SK-N-SH (cell line): ENCODE measurements around the gene PARVB. TPM values are rescaled to one million over a fixed set of nuclear protein-coding genes. Genes with fewer than 3 reads are reported as not detected.

Source experiments
- CTCF ChIA-PET: fragments of 300-600, 350-600 bp; formaldehyde crosslinking; extraction: SDS; loops from one replicate; lab custom pipeline; 2021; lab: Yijun Ruan, JAX
- POLR2A ChIA-PET: fragments of 350-600 bp; sonication (Branson Sonifier 250); formaldehyde crosslinking; extraction: SDS; loops from one replicate; lab custom pipeline; 2020; ENCODE audit warnings: antibody characterized with exemption, inconsistent platforms; lab: Yijun Ruan, JAX
- DNase-seq: peaks from one replicate; pipeline ENCODE4 v3.0.0; 2012
- H2AFZ ChIP-seq: fragments of 200-600 bp; sonication (generic); 2 replicates; pipeline ENCODE4 v1.8.1; 2016; ENCODE audit warnings: antibody characterized with exemption, mild to moderate bottlenecking, low read depth
- H3F3A ChIP-seq: fragments of 200-600 bp; sonication (generic); replicated peaks from 2 replicates; pipeline ENCODE3; 2016; ENCODE audit warnings: antibody characterized with exemption, mild to moderate bottlenecking; ENCODE audit not compliant: insufficient read depth
- H3K27ac ChIP-seq, 2 experiments: fragments of 200-500 bp in 1 of 2; fragments of 200-600 bp in 1 of 2; sonication (Bioruptor generic) in 1 of 2; sonication (generic), shearing (Covaris generic) in 1 of 2; 2 replicates each; pipeline versions ENCODE4 v1.5.1 to v1.6.1; 2014 to 2016; ENCODE audit warnings: low read depth in 2 of 2, inconsistent platforms in 1 of 2, low read length in 1 of 2, mild to moderate bottlenecking in 1 of 2, mixed read lengths in 1 of 2
- H3K27me3 ChIP-seq: fragments of 200-600 bp; sonication (generic), shearing (Covaris generic); 2 replicates; pipeline ENCODE4 v1.6.1; 2016; ENCODE audit warnings: mixed run types; ENCODE audit not compliant: insufficient read depth
- H3K36me3 ChIP-seq, 2 experiments: fragments of 200-500 bp in 1 of 2; fragments of 200-600 bp in 1 of 2; sonication (Bioruptor generic) in 1 of 2; sonication (generic) in 1 of 2; replicated peaks in 1 of 2; 2 replicates each; pipeline versions ENCODE3 to v1.5.1; 2014 to 2016; ENCODE audit warnings: low read length in 1 of 2, mild to moderate bottlenecking in 1 of 2; ENCODE audit not compliant: insufficient read depth in 2 of 2, control insufficient read depth in 1 of 2
- H3K4me1 ChIP-seq, 2 experiments: fragments of 200-500 bp in 1 of 2; fragments of 200-600 bp in 1 of 2; sonication (Bioruptor generic) in 1 of 2; sonication (generic), shearing (Covaris generic) in 1 of 2; 2 replicates each; pipeline versions ENCODE4 v1.5.1 to v1.6.1; 2014 to 2016; ENCODE audit warnings: low read depth in 1 of 2, low read length in 1 of 2, mixed run types in 1 of 2; ENCODE audit not compliant: insufficient read depth in 2 of 2, control insufficient read depth in 1 of 2
- H3K4me2 ChIP-seq: fragments of 200-600 bp; sonication (generic), shearing (Covaris generic); 2 replicates; pipeline ENCODE4 v1.6.1; 2017; ENCODE audit warnings: mixed run types
- H3K4me3 ChIP-seq, 2 experiments: fragments of 200-500 bp in 1 of 2; fragments of 200-600 bp in 1 of 2; sonication (Bioruptor generic) in 1 of 2; sonication (generic), shearing (Covaris generic) in 1 of 2; 2 replicates each; pipeline versions ENCODE4 v1.5.1 to v1.8.1; 2014 to 2016; ENCODE audit warnings: low read depth in 2 of 2, inconsistent platforms in 1 of 2, low read length in 1 of 2, mild to moderate bottlenecking in 1 of 2, mixed read lengths in 1 of 2, moderate library complexity in 1 of 2
- H3K79me2 ChIP-seq: fragments of 200-600 bp; sonication (generic); 2 replicates; pipeline ENCODE4 v1.8.1; 2017; ENCODE audit warnings: mild to moderate bottlenecking; ENCODE audit not compliant: insufficient read depth
- H3K9ac ChIP-seq: fragments of 200-600 bp; sonication (generic); 2 replicates; pipeline ENCODE4 v1.6.1; 2017; ENCODE audit warnings: mixed run types
- H3K9me2 ChIP-seq: fragments of 200-600 bp; sonication (generic); 2 replicates; pipeline ENCODE4 v1.6.1; 2017; ENCODE audit warnings: mixed run types
- H3K9me3 ChIP-seq: fragments of 200-600 bp; sonication (generic); 2 replicates; pipeline ENCODE4 v1.6.1; 2017; ENCODE audit warnings: mixed run types, mild to moderate bottlenecking, moderate library complexity
- H4K20me1 ChIP-seq: fragments of 200-600 bp; sonication (generic); 2 replicates; pipeline ENCODE4 v1.6.1; 2017; ENCODE audit warnings: mild to moderate bottlenecking, mixed run types; ENCODE audit not compliant: insufficient read depth
- CHD2 ChIP-seq: fragments of 150-350 bp; IDR thresholded peaks from 2 replicates; pipeline ENCODE4 v1.6.1; 2018; ENCODE audit warnings: low read length; ENCODE audit not compliant: partially characterized antibody
- ELF1 ChIP-seq: IDR thresholded peaks from 2 replicates; pipeline ENCODE4 v1.4.0; 2012
- EZH2phosphoT487 ChIP-seq: fragments of 200-600 bp; sonication (generic); IDR thresholded peaks from 2 replicates; pipeline ENCODE4 v1.6.1; 2017; ENCODE audit warnings: low read depth, mixed run types, mild to moderate bottlenecking, antibody characterized with exemption, moderate library complexity, borderline replicate concordance
- FOXJ3 ChIP-seq: sonication (generic); formaldehyde crosslinking; IDR thresholded peaks from 2 replicates; pipeline ENCODE4 v1.5.1; 2020; ENCODE audit warnings: mild to moderate bottlenecking, missing genetic modification reagents
- FOXM1 ChIP-seq: IDR thresholded peaks from 2 replicates; pipeline ENCODE4 v1.4.0; 2012; ENCODE audit warnings: low read depth, mild to moderate bottlenecking
- GABPA ChIP-seq: IDR thresholded peaks from 2 replicates; pipeline ENCODE4 v1.4.0; 2012; ENCODE audit warnings: low read depth, mild to moderate bottlenecking
- GATA2 ChIP-seq: sonication (generic); formaldehyde crosslinking; IDR thresholded peaks from 2 replicates; pipeline ENCODE4 v1.5.0; 2020; ENCODE audit warnings: mild to moderate bottlenecking, missing genetic modification reagents
- JUND ChIP-seq: IDR thresholded peaks from 2 replicates; pipeline ENCODE4 v1.4.0; 2012
- MEF2A ChIP-seq: IDR thresholded peaks from 2 replicates; pipeline ENCODE4 v1.4.0; 2012; ENCODE audit warnings: low read depth, borderline replicate concordance
- NRF1 ChIP-seq: IDR thresholded peaks from 2 replicates; pipeline ENCODE4 v1.6.1; 2012; ENCODE audit warnings: low read depth, mild to moderate bottlenecking, low read length
- RCOR1 ChIP-seq: fragments of 150-350 bp; IDR thresholded peaks from 2 replicates; pipeline ENCODE4 v1.6.1; 2017; ENCODE audit warnings: antibody characterized with exemption, low read length
- RFX5 ChIP-seq: IDR thresholded peaks from 2 replicates; pipeline ENCODE4 v1.6.1; 2012; ENCODE audit warnings: mild to moderate bottlenecking, improper control_type of control experiment, low read length
- RXRA ChIP-seq: IDR thresholded peaks from 2 replicates; pipeline ENCODE4 v1.4.0; 2012; ENCODE audit warnings: low read depth, mild to moderate bottlenecking, borderline replicate concordance
- SMC3 ChIP-seq: IDR thresholded peaks from 2 replicates; pipeline ENCODE4 v1.6.1; 2012; ENCODE audit warnings: low read depth, low read length, improper control_type of control experiment
- TCF12 ChIP-seq: IDR thresholded peaks from 2 replicates; pipeline ENCODE4 v1.4.0; 2012
- TEAD4 ChIP-seq: IDR thresholded peaks from 2 replicates; pipeline ENCODE4 v1.4.0; 2012; ENCODE audit warnings: mild to moderate bottlenecking, borderline replicate concordance; ENCODE audit not compliant: insufficient read depth
- WGBS: methylation state at CpG from one replicate; pipeline ENCODE4 v1.1.6; 2017; ENCODE audit warnings: low lambda C conversion rate; 5-methylcytosine and 5-hydroxymethylcytosine counted together
- polyA plus RNA-seq, 3 experiments: library from polyadenylated mRNA; depleted of rRNA; stranded (reverse); fragments of >200 nt; gene quantifications; 2 replicates each; pipeline ENCODE4 v1.2.3, GENCODE V29; 2012
- TF ChIP-seq, protein P1 (sequence below): IDR thresholded peaks from 2 replicates; pipeline ENCODE4 v1.6.1; 2012; ENCODE audit warnings: mild to moderate bottlenecking, low read depth, low read length, moderate library complexity
- TF ChIP-seq, protein P2 (sequence below): fragments of 150-350 bp; IDR thresholded peaks from 2 replicates; pipeline ENCODE4 v1.6.1; 2016; ENCODE audit warnings: mild to moderate bottlenecking, low read depth, low read length
- TF ChIP-seq, protein P3 (sequence below): IDR thresholded peaks from 2 replicates; pipeline ENCODE4 v1.4.0; 2012; ENCODE audit warnings: low read depth, borderline replicate concordance
- TF ChIP-seq, protein P4 (sequence below): IDR thresholded peaks from 2 replicates; pipeline ENCODE4 v1.4.0; 2012; ENCODE audit warnings: low read depth, borderline replicate concordance

Gene PARVB
- polyA plus RNA-seq, 1 of the 3 experiments (the other 2 are of a cell fraction), result 87.8 TPM

DNA sequence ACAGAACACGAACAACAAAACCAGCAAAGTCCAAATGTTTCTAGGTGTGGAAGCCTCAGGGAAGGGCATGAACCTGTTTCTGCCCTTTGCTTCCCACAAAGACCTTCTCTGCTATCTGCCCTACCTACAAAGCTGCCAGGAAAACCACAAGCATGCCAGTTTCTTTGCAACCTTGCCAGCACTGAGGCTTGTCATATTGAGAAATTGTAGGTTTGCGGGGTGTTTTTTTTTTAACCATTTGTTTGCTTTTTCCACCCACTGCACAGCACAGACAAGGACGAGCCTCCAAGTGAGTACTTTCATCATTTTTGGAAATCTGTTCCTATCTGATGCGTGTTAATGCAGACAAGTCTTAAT lies 169.4 kb downstream of the PARVB start (continued):
- TF ChIP-seq, protein P1, sequence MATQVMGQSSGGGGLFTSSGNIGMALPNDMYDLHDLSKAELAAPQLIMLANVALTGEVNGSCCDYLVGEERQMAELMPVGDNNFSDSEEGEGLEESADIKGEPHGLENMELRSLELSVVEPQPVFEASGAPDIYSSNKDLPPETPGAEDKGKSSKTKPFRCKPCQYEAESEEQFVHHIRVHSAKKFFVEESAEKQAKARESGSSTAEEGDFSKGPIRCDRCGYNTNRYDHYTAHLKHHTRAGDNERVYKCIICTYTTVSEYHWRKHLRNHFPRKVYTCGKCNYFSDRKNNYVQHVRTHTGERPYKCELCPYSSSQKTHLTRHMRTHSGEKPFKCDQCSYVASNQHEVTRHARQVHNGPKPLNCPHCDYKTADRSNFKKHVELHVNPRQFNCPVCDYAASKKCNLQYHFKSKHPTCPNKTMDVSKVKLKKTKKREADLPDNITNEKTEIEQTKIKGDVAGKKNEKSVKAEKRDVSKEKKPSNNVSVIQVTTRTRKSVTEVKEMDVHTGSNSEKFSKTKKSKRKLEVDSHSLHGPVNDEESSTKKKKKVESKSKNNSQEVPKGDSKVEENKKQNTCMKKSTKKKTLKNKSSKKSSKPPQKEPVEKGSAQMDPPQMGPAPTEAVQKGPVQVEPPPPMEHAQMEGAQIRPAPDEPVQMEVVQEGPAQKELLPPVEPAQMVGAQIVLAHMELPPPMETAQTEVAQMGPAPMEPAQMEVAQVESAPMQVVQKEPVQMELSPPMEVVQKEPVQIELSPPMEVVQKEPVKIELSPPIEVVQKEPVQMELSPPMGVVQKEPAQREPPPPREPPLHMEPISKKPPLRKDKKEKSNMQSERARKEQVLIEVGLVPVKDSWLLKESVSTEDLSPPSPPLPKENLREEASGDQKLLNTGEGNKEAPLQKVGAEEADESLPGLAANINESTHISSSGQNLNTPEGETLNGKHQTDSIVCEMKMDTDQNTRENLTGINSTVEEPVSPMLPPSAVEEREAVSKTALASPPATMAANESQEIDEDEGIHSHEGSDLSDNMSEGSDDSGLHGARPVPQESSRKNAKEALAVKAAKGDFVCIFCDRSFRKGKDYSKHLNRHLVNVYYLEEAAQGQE, result no peak

DNA sequence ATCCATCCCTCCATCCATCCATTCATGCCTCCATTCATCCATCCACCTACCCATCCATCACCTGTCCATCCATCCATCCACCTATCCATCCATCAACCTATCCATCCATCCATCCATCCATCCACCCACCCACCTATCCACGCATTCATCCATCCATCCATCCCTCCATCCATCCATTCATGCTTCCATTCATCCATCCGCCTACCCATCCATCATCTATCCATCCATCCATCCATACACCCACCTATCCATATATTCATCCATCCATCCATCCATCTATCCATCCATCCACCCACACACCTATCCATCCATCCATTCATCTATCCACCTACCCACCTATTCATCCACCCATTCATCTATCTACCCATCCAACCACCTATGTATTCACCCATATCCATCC lies 170.5 kb downstream of the PARVB start:
- POLR2A ChIA-PET, result no interaction called here
- no peaks in the 10 kb centered on the region for H3F3A ChIP-seq
- no peak overlapping the region for H3K4me3 ChIP-seq

More for the DNA sequence above, 170.5 kb downstream of the PARVB start:
- no peak overlapping the region for H3K4me2 ChIP-seq
- H3K4me1 ChIP-seq, result peaks cover 0 to 13% of the 10 kb centered on the region in 2 experiments; a peak in 1 of 4 replicates
- no peak overlapping the region for H3K9ac ChIP-seq
- CTCF ChIA-PET, result no interaction called here
- H4K20me1 ChIP-seq, result no peaks in the 10 kb centered on the region
- H2AFZ ChIP-seq, result no peak overlapping the region
- H3K79me2 ChIP-seq, result no peaks in the 10 kb centered on the region
- no peak overlapping the region for H3K27ac ChIP-seq
- no peaks in the 10 kb centered on the region for H3K9me2 ChIP-seq
- H3K36me3 ChIP-seq, result no peaks in the 10 kb centered on the region
- DNase-seq, result no peak
- WGBS, result 25% methylated on average over 2 of the region's 2 CpGs
- TF ChIP-seq FOXM1, result no peak
- no peak for TF ChIP-seq JUND
- TF ChIP-seq, protein P2, sequence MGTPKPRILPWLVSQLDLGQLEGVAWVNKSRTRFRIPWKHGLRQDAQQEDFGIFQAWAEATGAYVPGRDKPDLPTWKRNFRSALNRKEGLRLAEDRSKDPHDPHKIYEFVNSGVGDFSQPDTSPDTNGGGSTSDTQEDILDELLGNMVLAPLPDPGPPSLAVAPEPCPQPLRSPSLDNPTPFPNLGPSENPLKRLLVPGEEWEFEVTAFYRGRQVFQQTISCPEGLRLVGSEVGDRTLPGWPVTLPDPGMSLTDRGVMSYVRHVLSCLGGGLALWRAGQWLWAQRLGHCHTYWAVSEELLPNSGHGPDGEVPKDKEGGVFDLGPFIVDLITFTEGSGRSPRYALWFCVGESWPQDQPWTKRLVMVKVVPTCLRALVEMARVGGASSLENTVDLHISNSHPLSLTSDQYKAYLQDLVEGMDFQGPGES, result no peak
- TF ChIP-seq RCOR1, result no peak
- no peak for TF ChIP-seq MEF2A
- no peak for TF ChIP-seq ELF1
- no peak for TF ChIP-seq EZH2phosphoT487
- no peak for TF ChIP-seq FOXJ3 (CRISPR knock-in tag)
- TF ChIP-seq GATA2 (CRISPR knock-in tag), result no peak
- TF ChIP-seq RFX5, result no peak
- TF ChIP-seq NRF1, result no peak
- TF ChIP-seq SMC3, result no peak
- TF ChIP-seq CHD2, result no peak
- TF ChIP-seq TEAD4, result no peak
- no peak for TF ChIP-seq TCF12
- TF ChIP-seq RXRA, result no peak
- TF ChIP-seq GABPA, result no peak
- TF ChIP-seq, protein P3, sequence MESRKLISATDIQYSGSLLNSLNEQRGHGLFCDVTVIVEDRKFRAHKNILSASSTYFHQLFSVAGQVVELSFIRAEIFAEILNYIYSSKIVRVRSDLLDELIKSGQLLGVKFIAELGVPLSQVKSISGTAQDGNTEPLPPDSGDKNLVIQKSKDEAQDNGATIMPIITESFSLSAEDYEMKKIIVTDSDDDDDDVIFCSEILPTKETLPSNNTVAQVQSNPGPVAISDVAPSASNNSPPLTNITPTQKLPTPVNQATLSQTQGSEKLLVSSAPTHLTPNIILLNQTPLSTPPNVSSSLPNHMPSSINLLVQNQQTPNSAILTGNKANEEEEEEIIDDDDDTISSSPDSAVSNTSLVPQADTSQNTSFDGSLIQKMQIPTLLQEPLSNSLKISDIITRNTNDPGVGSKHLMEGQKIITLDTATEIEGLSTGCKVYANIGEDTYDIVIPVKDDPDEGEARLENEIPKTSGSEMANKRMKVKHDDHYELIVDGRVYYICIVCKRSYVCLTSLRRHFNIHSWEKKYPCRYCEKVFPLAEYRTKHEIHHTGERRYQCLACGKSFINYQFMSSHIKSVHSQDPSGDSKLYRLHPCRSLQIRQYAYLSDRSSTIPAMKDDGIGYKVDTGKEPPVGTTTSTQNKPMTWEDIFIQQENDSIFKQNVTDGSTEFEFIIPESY, result no peak
- TF ChIP-seq, protein P4, sequence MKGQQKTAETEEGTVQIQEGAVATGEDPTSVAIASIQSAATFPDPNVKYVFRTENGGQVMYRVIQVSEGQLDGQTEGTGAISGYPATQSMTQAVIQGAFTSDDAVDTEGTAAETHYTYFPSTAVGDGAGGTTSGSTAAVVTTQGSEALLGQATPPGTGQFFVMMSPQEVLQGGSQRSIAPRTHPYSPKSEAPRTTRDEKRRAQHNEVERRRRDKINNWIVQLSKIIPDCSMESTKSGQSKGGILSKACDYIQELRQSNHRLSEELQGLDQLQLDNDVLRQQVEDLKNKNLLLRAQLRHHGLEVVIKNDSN, result no peak
- H3K9me3 ChIP-seq, result no peaks in the 10 kb centered on the region
- H3K27me3 ChIP-seq, result no peaks in the 10 kb centered on the region; the same call in 1 of the 2 replicates
